ENCODE results near the gene B3GNT8.
"Not testable (repeated sequence)": the region's sequence is repeated elsewhere in the genome, so short reads cannot be mapped to it uniquely, and the experiment has no call there.

B3GNT8 gene

GRCh38 chr19:41426952-41427646 is at the start of gene B3GNT8:
TSS of gene B3GNT8 (minus strand) at chr19:41427374. CDS start at chr19:41426778, 596 bp downstream.
- peak in 1 of 3 donors; percentile 41 for DNase-seq (ENCODE audit: low read depth in 3 of 3)

- DNase-seq (ENCODE audit: low read depth in 3 of 3), result no peak
These were observed 49.4 kb upstream of the B3GNT8 start for GRCh38 chr19:41476583-41476982.

GRCh38 chr19:41463257-41464256 is 36.4 kb upstream of the B3GNT8 start:
- DNase-seq (ENCODE audit: low read depth in 3 of 3), result not testable (repeated sequence)

GRCh38 chr19:41462497-41462896 is 35.3 kb upstream of the B3GNT8 start:
- no peak for DNase-seq (ENCODE audit: low read depth in 3 of 3)

GRCh38 chr19:41457241-41457640 is 30.1 kb upstream of the B3GNT8 start:
- DNase-seq (ENCODE audit: low read depth in 3 of 3), result no peak

- DNase-seq (ENCODE audit: low read depth in 3 of 3), result no peak
These were observed 29.3 kb upstream of the B3GNT8 start for GRCh38 chr19:41456342-41456918.

- DNase-seq (ENCODE audit: low read depth in 3 of 3), result no peak
These were observed 28.8 kb upstream of the B3GNT8 start for GRCh38 chr19:41455936-41456335.

GRCh38 chr19:41452584-41453275 is 25.6 kb upstream of the B3GNT8 start:
- DNase-seq (ENCODE audit: low read depth in 3 of 3), result no peak

- no peak for DNase-seq (ENCODE audit: low read depth in 3 of 3)
These were observed 22.6 kb upstream of the B3GNT8 start for GRCh38 chr19:41449865-41450178.

- DNase-seq (ENCODE audit: low read depth in 3 of 3), result peak; percentile 39 to 56 (median 47)
These were observed 22.1 kb upstream of the B3GNT8 start for GRCh38 chr19:41449079-41449864.

- DNase-seq (ENCODE audit: low read depth in 3 of 3), result no peak
These were observed 20.7 kb upstream of the B3GNT8 start for GRCh38 chr19:41447732-41448332.

GRCh38 chr19:41445575-41445974 is 18.4 kb upstream of the B3GNT8 start:
- DNase-seq (ENCODE audit: low read depth in 3 of 3), result no peak

GRCh38 chr19:41443813-41444455 is 16.8 kb upstream of the B3GNT8 start:
- no peak for DNase-seq (ENCODE audit: low read depth in 3 of 3)

- DNase-seq (ENCODE audit: low read depth in 3 of 3), result no peak
These were observed 15.5 kb upstream of the B3GNT8 start, which contains the start of gene ERICH4 for GRCh38 chr19:41442473-41443355. TSS of gene ERICH4 (plus strand) at chr19:41443156. CDS start at chr19:41443170, 14 bp downstream.

GRCh38 chr19:41441321-41441945 is 14.3 kb upstream of the B3GNT8 start:
- no peak for DNase-seq (ENCODE audit: low read depth in 3 of 3)

- peak; percentile 91 to 96 (median 95) for DNase-seq (ENCODE audit: low read depth in 3 of 3)
These were observed 12.5 kb upstream of the B3GNT8 start, which contains the start of gene DMAC2 for GRCh38 chr19:41439441-41440222. TSS of gene DMAC2 (minus strand) at chr19:41439912. CDS start at chr19:41439899, 13 bp downstream.

GRCh38 chr19:41437944-41438574 is 10.9 kb upstream of the B3GNT8 start:
- no peak for DNase-seq (ENCODE audit: low read depth in 3 of 3)

Measured in stimulated activated CD4-positive, alpha-beta T cell treated with anti-CD3 and anti-CD28 coated beads, TNF-alpha, amount 100 ng/mL, for 48 hours (primary cell).